HepG2 (cell line): ENCODE results near the gene CCDC88B. TPM values are rescaled to one million over a fixed set of nuclear protein-coding genes. Genes with fewer than 3 reads are reported as not detected.

Experiments used
- ATRX ChIP-seq: sonication (generic); formaldehyde crosslinking; IDR thresholded peaks from 2 replicates; pipeline ENCODE4 v1.4.0; 2020; ENCODE audit warnings: missing genetic modification reagents, borderline replicate concordance
- DNMT1 ChIP-seq: sonication (generic); formaldehyde crosslinking; IDR thresholded peaks from 2 replicates; pipeline ENCODE4 v1.5.1; 2020; ENCODE audit warnings: mild to moderate bottlenecking, missing genetic modification reagents
- GPN1 ChIP-seq: sonication (generic); formaldehyde crosslinking; IDR thresholded peaks from 2 replicates; pipeline ENCODE4 v1.5.1; 2020; ENCODE audit warnings: missing genetic modification reagents, borderline replicate concordance
- HNF4G ChIP-seq, 2 experiments: sonication (generic) in 1 of 2; formaldehyde crosslinking in 1 of 2; IDR thresholded peaks; 2 replicates each; pipeline versions ENCODE4 v1.4.0 to v1.6.1; 2011 to 2020; ENCODE audit warnings: borderline replicate concordance in 2 of 2, low read depth in 2 of 2, mild to moderate bottlenecking in 2 of 2, low read length in 1 of 2, missing genetic modification reagents in 1 of 2, moderate library complexity in 1 of 2
- KAT7 ChIP-seq: IDR thresholded peaks from 2 replicates; pipeline ENCODE4 v1.6.1; 2018; ENCODE audit warnings: borderline replicate concordance, missing compliant biosample characterization
- KDM2A ChIP-seq: sonication (generic); formaldehyde crosslinking; IDR thresholded peaks from 2 replicates; pipeline ENCODE4 v1.4.0; 2020; ENCODE audit warnings: low read depth, missing genetic modification reagents, borderline replicate concordance
- MATR3 ChIP-seq: sonication (generic); formaldehyde crosslinking; IDR thresholded peaks from 2 replicates; pipeline ENCODE4 v1.4.0; 2020; ENCODE audit warnings: missing genetic modification reagents
- MED13 ChIP-seq: sonication (generic); formaldehyde crosslinking; IDR thresholded peaks from 2 replicates; pipeline ENCODE4 v1.5.0; 2020; ENCODE audit warnings: missing genetic modification reagents
- NBN ChIP-seq: fragments of 450-650 bp; conservative IDR thresholded peaks from 2 replicates; pipeline ENCODE4 v1.6.1; 2017
- NFATC3 ChIP-seq: sonication (generic); formaldehyde crosslinking; IDR thresholded peaks from 2 replicates; pipeline ENCODE4 v1.5.1; 2020; ENCODE audit warnings: mild to moderate bottlenecking, missing genetic modification reagents
- NR2F6 ChIP-seq, 2 experiments: IDR thresholded peaks; 2 replicates each; pipeline ENCODE4 v1.6.1; 2016; ENCODE audit warnings: antibody characterized with exemption in 1 of 2, mild to moderate bottlenecking in 1 of 2
- PLRG1 ChIP-seq: fragments of 450-650 bp; conservative IDR thresholded peaks from 2 replicates; pipeline ENCODE4 v1.6.1; 2016
- PPARG ChIP-seq: conservative IDR thresholded peaks from 2 replicates; pipeline ENCODE4 v1.6.1; 2016; ENCODE audit warnings: missing biosample characterization, missing genetic modification reagents
- RXRB ChIP-seq: IDR thresholded peaks from 2 replicates; pipeline ENCODE4 v1.6.1; 2016; ENCODE audit warnings: borderline replicate concordance, missing genetic modification reagents, missing compliant biosample characterization
- SIN3A ChIP-seq: IDR thresholded peaks from 2 replicates; pipeline ENCODE4 v1.6.1; 2011; ENCODE audit warnings: low read depth, mild to moderate bottlenecking, control low read depth, low read length, borderline replicate concordance
- YEATS2 ChIP-seq: sonication (generic); formaldehyde crosslinking; IDR thresholded peaks from 2 replicates; pipeline ENCODE4 v1.4.0; 2020; ENCODE audit warnings: missing genetic modification reagents, borderline replicate concordance
- ZBTB7A ChIP-seq: sonication (generic); formaldehyde crosslinking; IDR thresholded peaks from 2 replicates; pipeline ENCODE4 v1.8.0; 2022; ENCODE audit warnings: mild to moderate bottlenecking, missing genetic modification reagents
- ZFX ChIP-seq: sonication (generic); formaldehyde crosslinking; IDR thresholded peaks from 2 replicates; pipeline ENCODE4 v1.4.0; 2020; ENCODE audit warnings: mild to moderate bottlenecking, low read depth, missing genetic modification reagents, moderate library complexity
- ZFY ChIP-seq: sonication (generic); formaldehyde crosslinking; IDR thresholded peaks from 2 replicates; pipeline ENCODE4 v1.4.0; 2020; ENCODE audit warnings: missing genetic modification reagents
- ZNF432 ChIP-seq: sonication (generic); formaldehyde crosslinking; IDR thresholded peaks from 2 replicates; pipeline ENCODE4 v1.5.0; 2020; ENCODE audit warnings: missing genetic modification reagents, mild to moderate bottlenecking, borderline replicate concordance
- ZNF496 ChIP-seq: sonication (generic); formaldehyde crosslinking; IDR thresholded peaks from 2 replicates; pipeline ENCODE4 v1.8.1; 2023; ENCODE audit warnings: mild to moderate bottlenecking, moderate library complexity, missing genetic modification reagents; ENCODE audit not compliant: insufficient replicate concordance
- ZNF510 ChIP-seq: sonication (generic); formaldehyde crosslinking; IDR thresholded peaks from 2 replicates; pipeline ENCODE4 v1.4.0; 2020; ENCODE audit warnings: low read depth, mild to moderate bottlenecking, missing genetic modification reagents
- ZNF547 ChIP-seq: sonication (generic); formaldehyde crosslinking; IDR thresholded peaks from 2 replicates; pipeline ENCODE4 v1.5.1; 2020; ENCODE audit warnings: mild to moderate bottlenecking, missing genetic modification reagents
- ZNF605 ChIP-seq: sonication (generic); formaldehyde crosslinking; IDR thresholded peaks from 2 replicates; pipeline ENCODE4 v1.8.0; 2022; ENCODE audit warnings: mild to moderate bottlenecking, missing genetic modification reagents
- ZNF777 ChIP-seq: sonication (generic); formaldehyde crosslinking; IDR thresholded peaks from 2 replicates; pipeline ENCODE4 v1.4.0; 2020; ENCODE audit warnings: missing genetic modification reagents
- ZNF839 ChIP-seq: sonication (generic); formaldehyde crosslinking; IDR thresholded peaks from 2 replicates; pipeline ENCODE4 v1.4.0; 2020; ENCODE audit warnings: missing genetic modification reagents, mild to moderate bottlenecking, borderline replicate concordance
- polyA plus RNA-seq, 8 experiments: library from polyadenylated mRNA; depleted of rRNA in 3 of 8; stranded (reverse) in 7 of 8; unstranded in 1 of 8; fragments of >200 nt; fragmentation: Illumina TruSeq in 4 of 8; extraction: Trizol in 4 of 8; gene quantifications; 2 replicates each; pipeline versions ENCODE4 v1.2.1 to v1.2.3, GENCODE V29; 2011 to 2016; ENCODE audit warnings: low read depth in 4 of 8, missing spikeins in 1 of 8, mixed read lengths in 1 of 8; ENCODE audit not compliant: insufficient read depth in 1 of 8
- total RNA-seq, 5 experiments: library from RNA; depleted of rRNA; stranded (reverse); fragments of >200 nt; fragmentation: Illumina TruSeq; extraction: Trizol; gene quantifications; 2 replicates each; pipeline ENCODE4 v1.2.3, GENCODE V29; 2016; ENCODE audit warnings: low read depth in 1 of 5
- TF ChIP-seq, protein P1 (sequence below): sonication (generic); formaldehyde crosslinking; IDR thresholded peaks from 2 replicates; pipeline ENCODE4 v1.8.1; 2023; ENCODE audit warnings: mild to moderate bottlenecking, missing genetic modification reagents, borderline replicate concordance
- TF ChIP-seq, protein P2 (sequence below): sonication (generic); formaldehyde crosslinking; IDR thresholded peaks from 2 replicates; pipeline ENCODE4 v1.4.0; 2020; ENCODE audit warnings: low read depth, mild to moderate bottlenecking, missing genetic modification reagents
- TF ChIP-seq, protein P3 (sequence below): sonication (generic); formaldehyde crosslinking; IDR thresholded peaks from 2 replicates; pipeline ENCODE4 v1.4.0; 2020; ENCODE audit warnings: missing genetic modification reagents

Gene CCDC88B
- total and polyA plus RNA-seq, 2 of the 13 experiments (the other 11 are each of a cell fraction or from before 2014, with no cell fraction given): 3.6 to 4.8 TPM

GRCh38 chr11:64358907-64359711 lies 19.1 kb downstream of the CCDC88B start, which contains the start of gene RPS6KA4 (continued):
- TF ChIP-seq HNF4G (IDR thresholded peaks at IDR 0.05; ENCODE audit: borderline replicate concordance, low read depth, low read length) (peak; percentile 36; the same call in 1 of the 2 replicates), HNF4G (CRISPR knock-in tag; IDR thresholded peaks at IDR 0.05; ENCODE audit: borderline replicate concordance, low read depth) (0 out of 2 replicates have a peak, but pooled peaks have one; percentile 43), ZFX (CRISPR knock-in tag) (peak; percentile 55), NR2F6 (IDR thresholded peaks at IDR 0.05) (no peak), NR2F6 (CRISPR knock-in tag; IDR thresholded peaks at IDR 0.05) (no peak), KAT7 (CRISPR knock-in tag) (0 out of 2 replicates have a peak, but pooled peaks have one; percentile 12), ZNF605 (CRISPR knock-in tag) (no peak), ZNF496 (CRISPR knock-in tag) (no peak), ZNF777 (CRISPR knock-in tag) (no peak), PPARG (CRISPR knock-in tag) (no peak), ZBTB7A (CRISPR knock-in tag) (0 out of 2 replicates have a peak, but pooled peaks have one; percentile 55), ZFY (CRISPR knock-in tag) (peak; percentile 82), ZNF547 (CRISPR knock-in tag) (no peak), MED13 (no peak), RXRB (no peak), DNMT1 (peak; percentile 66; the same call in 1 of the 2 replicates), NFATC3 (no peak), KDM2A (peak; percentile 48; the same call in 1 of the 2 replicates), YEATS2 (no peak), SIN3A (peak; percentile 60; the same call in 1 of the 2 replicates), ZNF510 (no peak), NBN (no peak), ZNF432 (no peak), MATR3 (0 out of 2 replicates have a peak, but pooled peaks have one; percentile 27), ZNF839 (CRISPR knock-in tag) (0 out of 2 replicates have a peak, but pooled peaks have one; percentile 57), GPN1 (CRISPR knock-in tag) (no peak), ATRX (no peak), PLRG1 (no peak)
- TF ChIP-seq, protein P1, sequence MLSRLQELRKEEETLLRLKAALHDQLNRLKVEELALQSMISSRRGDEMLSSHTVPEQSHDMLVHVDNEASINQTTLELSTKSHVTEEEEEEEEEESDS (CRISPR knock-in tag): 0 out of 2 replicates have a peak, but pooled peaks have one; percentile 41
- TF ChIP-seq, protein P2, sequence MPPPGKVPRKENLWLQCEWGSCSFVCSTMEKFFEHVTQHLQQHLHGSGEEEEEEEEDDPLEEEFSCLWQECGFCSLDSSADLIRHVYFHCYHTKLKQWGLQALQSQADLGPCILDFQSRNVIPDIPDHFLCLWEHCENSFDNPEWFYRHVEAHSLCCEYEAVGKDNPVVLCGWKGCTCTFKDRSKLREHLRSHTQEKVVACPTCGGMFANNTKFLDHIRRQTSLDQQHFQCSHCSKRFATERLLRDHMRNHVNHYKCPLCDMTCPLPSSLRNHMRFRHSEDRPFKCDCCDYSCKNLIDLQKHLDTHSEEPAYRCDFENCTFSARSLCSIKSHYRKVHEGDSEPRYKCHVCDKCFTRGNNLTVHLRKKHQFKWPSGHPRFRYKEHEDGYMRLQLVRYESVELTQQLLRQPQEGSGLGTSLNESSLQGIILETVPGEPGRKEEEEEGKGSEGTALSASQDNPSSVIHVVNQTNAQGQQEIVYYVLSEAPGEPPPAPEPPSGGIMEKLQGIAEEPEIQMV (CRISPR knock-in tag): no peak
- TF ChIP-seq, protein P3, sequence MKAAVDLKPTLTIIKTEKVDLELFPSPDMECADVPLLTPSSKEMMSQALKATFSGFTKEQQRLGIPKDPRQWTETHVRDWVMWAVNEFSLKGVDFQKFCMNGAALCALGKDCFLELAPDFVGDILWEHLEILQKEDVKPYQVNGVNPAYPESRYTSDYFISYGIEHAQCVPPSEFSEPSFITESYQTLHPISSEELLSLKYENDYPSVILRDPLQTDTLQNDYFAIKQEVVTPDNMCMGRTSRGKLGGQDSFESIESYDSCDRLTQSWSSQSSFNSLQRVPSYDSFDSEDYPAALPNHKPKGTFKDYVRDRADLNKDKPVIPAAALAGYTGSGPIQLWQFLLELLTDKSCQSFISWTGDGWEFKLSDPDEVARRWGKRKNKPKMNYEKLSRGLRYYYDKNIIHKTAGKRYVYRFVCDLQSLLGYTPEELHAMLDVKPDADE: no peak
